HG02571 (cell line): Measurements from ENCODE around the gene RHEB.

Source experiments
- ATAC-seq: cut with Tn5 transposase; IDR thresholded peaks from one replicate; pipeline ENCODE4 v1.9.1; 2021; ENCODE audit warnings: mild to moderate bottlenecking, moderate library complexity; ENCODE audit not compliant: unreplicated experiment

Gene RHEB

DNA sequence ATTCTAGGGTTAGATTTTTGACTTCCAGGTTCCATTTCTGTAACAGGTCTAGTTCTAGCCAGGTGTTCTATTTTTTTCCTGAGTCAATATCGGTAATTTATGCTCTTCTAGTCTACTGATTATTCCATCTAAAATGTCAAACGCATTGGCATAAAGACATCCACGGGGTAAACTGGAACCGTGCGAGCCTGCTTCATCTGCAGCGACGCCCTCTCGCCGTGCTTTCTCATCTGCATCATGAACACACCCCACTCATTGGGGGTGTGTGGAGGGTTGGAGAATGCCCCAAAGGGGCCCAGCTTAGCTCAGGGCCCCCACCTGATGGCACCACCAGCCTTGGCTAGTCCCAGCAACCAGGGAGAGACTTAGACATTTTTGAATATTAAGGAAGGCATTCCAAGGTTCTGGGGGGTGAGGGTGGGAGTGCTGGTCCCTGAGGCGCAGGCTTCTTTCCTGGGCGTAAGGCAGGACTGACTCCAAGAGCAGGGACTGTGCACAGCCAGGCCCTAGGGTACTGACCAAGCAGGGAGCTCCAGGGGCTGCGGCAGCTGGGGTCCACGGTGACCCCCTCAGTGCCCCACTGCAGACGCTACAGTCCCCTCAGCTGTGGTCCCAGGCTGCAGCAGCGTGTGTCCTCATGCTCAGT lies 66.9 kb downstream of the RHEB start:
- no peak for ATAC-seq

DNA sequence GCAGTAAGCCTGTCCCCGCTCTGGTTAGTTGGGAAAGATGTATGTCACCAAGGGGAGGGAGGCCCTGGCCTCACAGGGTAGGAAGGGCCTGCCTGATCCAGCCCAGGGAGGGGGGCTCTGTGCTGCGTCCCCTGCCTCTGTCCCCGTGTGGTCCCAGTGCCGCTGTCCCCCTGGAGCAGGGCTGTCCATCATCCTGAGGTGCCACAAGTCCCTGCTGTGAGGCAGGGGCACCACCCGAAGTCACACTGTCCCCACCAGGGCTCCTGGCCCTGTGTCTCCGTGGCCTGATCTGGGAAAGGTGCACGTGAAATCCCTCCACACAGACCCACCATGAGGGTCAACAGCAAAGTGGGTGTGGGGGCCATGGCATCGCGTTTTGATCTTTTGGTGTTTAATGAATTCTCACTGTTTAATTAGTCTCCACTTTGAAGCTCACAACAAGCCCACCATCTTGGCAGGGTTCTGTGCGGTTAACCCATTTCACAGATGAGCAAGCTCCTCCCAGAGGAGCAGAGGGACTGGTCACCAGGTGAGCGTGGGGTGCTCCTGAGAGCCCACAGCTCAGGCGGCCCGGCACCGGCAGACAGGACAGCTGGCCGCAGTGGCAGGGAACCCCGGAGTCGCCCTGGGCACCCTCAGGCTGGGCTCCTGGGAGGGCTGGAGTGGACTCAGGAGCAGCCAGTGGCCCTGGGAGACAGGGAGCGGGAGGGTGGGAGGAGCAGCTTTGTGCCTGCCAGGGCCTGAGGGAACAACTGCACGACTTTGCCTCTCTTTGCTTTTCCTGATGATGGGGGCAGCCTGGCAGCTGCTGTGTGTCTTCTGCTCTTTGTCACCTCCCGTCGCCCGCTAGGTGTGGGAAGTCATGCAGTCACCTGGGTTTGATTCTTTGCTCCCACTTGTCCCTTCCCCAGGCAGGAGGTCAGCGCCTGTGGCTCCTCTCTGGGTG lies 67.8 kb downstream of the RHEB start:
- no peak for ATAC-seq

DNA sequence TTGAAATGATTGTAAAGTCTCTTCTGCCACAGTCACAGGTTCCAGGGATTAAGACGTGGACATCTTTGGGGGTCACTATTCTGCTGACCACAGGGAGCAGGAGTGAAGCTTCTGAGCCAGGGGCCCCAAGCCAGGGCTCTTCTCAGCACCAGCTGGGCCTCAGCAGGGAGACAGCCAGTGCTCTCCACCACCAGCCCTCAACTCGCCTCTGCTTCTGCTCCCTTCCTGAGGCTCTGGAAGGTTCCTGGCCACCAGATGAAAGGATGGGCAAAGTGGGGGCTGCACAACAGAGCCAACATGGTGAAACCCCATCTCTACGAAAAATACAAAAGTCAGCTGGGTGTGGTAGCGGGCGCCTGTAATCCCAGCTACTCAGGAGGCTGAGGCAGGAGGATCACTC lies 68.5 kb downstream of the RHEB start:
- no peak for ATAC-seq

DNA sequence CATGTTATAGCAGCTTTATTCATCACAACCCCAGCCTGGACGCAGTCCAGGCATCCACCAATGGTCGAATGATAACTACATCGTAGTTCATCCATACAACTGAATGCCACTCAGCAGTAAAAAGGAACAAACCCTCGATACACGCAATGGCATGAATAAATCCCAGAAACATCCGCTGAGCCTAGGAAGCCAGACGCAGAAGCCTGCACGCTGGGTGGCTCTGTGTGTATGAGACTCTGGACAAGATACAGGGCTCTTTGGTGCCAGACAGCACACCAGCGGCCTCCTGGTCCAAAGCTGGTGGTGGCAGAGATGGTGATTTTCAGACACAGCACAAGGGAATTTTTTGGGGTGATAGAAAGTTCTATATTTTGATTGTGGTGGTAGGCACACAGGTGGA lies 69.7 kb downstream of the RHEB start:
- no peak for ATAC-seq

GRCh38 chr7:151448261-151449252 lies 71.1 kb downstream of the RHEB start:
- ATAC-seq = no peak

DNA sequence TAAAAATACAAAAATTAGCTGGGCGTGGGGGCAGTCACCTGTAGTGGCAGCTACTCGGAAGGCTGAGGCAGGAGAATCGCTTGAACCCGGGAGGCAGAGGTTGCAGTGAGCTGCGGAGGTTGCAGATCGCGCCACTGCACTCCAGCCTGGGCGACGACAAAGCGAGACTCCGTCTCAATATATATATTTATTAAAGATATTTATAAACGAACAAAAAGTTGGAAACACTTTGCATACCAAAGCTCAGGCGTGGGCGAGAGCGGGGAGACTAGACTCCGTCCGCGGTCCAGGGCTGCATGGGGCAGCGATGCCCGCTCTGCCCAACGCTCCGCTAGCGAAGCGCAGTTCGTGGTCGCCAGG lies 71.8 kb downstream of the RHEB start:
- no peak for ATAC-seq

- no peak for ATAC-seq
Measured at GRCh38 chr7:151447312-151447711, 72.4 kb downstream of the RHEB start.

DNA sequence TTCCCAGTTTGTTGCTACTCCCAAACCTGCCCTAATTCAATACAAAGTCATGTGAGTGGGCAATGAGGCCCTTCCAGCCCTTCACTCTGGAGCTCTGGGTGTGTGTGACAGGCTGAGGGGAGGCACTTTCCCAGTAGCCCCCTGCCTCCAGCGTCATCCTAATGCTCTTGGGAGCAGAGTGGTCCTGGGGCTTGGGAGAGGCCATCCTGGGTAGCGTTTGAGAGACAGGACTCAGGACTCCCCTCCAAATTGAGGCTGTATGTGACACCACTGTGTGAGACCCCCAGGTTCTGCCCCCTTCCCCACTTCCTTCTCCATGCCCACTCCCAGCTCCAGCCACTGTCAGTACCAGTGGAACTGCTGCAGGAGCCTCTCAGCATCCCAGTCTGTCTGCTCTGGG lies 73.3 kb downstream of the RHEB start:
- no peak for ATAC-seq

- no peak for ATAC-seq
Measured at GRCh38 chr7:151444632-151445031, 75.1 kb downstream of the RHEB start.

DNA sequence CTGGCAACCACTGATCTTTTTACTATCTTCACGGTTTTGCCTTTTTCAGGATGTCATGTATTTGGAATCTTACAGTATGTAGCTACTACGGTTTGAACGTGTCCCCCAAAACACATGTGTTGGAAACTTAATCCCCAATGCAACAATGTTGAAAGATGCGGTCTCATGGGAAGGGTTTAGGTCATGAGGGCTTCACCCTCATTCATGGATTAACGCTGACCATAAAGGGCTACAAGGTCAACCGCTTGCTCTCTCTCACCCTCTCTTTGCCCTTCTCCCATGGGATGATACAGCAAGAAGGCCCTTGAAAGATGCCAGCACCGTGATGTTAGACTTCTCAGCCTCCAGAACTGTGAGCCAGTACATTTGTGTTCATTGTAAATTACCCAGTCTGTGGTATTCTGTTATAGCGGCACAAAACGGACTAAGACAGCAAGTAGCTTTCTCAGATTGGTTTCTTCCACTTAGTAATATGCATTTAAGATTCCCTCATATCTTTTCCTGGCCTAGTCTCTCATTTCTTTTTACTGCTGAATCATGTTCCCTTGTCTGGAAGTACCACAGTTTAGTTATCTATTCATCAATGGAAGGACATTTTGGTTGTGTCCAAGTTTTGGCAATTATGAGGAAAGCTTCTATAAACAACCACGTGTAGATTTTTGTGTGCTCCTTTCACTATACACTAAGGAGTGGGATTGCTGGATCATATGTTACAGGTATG lies 76.8 kb downstream of the RHEB start:
- ATAC-seq = no peak

DNA sequence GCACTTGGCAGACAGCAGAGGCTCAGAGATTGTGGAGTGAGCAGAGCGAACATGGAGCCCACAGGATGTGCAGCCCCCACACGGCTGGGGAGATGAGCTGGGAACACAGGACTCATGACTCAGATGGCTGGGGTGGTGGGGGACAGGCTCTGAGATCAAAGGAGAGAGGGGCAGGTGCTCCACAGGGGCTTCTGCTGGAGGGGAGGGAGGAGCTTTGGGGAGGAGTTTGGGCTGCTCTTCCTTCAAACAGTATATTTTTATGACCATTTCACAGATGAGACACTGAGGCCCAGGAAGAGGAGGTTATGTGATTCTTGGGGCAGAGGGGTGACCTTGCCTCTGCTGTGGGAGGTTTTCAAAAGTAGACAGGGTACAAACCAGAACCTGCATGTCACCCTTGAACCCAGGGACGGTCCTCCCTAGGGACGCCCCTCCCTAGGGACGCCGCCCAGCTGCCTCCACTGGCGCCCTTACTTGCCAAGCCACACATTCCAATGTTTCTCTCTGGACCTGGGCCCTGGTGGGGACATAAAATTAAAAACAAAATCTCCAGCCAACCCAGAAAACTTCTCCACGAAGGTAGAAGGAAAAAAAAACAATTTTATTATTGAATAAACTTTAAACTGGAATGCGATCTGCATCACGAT lies 78.8 kb downstream of the RHEB start:
- ATAC-seq = no peak

GRCh38 chr7:151439855-151440798 lies 79.6 kb downstream of the RHEB start, which contains the start of gene CRYGN:
Gene CRYGN (minus strand): TSS chr7:151440141. CDS start chr7:151439917, 224 bp downstream.
- ATAC-seq = no peak

DNA sequence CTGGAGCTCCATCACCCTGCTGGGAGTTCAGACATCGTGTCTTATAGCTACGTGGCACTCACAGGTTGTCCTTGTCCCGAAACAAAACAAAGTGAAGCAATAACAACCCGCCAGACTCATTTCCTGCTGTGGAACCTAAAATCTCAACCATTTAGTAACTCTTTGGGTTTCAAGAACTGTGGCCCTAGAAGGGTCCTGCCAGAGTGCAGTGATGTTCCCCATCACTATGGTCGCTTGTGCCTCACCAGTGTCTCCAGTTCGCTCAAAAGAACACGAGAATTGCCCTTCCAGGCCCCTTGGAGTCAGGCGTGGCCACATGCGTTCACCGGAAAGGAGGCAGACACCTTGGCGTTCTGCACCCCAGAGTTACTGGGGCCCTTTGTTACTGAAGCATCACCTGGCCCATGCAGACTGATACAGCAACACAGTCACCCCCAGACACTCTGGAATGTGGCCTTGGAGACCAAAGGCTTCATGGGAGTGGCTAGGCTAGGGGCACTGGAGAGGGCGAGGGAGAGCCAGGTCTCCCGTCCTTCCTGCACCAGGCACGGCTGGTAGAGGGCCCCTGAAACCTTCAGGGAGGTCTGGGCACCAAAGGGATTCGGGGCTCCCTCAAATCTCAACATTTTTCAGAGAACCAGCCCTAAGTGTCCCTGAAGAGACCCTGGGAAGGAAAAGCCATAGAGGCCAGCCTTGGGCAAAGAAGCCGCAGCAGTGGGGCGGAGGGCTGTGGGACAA lies 80.7 kb downstream of the RHEB start:
- ATAC-seq = no peak

DNA sequence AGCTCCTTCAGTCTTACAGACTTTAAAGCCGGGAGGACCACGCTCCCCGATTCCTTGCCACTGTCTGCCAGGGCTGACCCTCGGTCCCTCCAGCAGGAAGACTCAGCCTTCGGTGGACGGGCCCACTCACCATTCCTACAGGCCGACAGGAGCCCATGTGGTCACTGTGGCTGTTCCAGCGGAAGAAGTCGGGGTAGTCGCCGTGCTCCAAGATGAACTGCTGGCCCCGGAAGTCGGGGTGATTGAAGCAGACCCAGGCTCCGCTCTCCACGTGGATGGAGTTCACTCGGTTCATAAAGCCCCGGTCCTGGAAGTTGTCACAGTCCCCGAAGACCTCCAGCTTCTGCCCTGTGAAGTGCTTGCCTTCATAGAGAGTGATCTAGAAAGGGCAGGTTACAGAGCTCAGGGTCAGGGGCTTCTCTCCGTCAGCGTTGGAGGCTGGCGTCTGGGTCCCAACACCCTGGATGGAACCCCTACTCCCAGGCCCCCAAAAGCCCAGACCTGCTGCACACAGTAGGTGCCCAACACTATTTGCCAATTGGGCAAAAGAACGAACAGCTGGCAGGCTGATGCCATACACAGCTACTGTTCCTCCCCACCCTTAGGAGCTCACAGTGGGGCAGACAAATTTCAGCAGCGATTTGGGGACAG lies 81.7 kb downstream of the RHEB start:
- ATAC-seq = no peak

DNA sequence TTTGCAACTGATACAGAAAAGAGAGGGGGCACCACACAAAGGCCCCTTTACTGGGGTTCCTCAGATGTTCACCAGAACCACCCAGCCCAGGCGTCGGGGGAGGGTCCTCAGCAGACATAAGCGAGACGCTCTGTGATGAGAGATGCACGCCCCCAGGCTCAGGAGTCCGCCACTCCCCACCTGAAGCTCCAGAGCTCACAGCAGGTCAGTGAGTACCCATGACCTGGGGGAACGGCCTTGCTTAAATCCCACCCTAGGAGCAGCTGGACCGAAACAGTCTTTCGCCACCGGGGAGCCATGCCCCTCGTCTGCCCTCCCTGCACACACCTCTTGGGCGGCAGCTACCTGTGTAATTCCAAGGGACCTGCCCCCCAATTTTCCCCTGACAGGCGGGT lies 82.5 kb downstream of the RHEB start:
- no peak for ATAC-seq

- ATAC-seq = no peak
Measured at GRCh38 chr7:151436446-151437158, 83.1 kb downstream of the RHEB start.

GRCh38 chr7:151435971-151436370 lies 83.7 kb downstream of the RHEB start:
- no peak for ATAC-seq
